ENCODE data around the gene ALK.
"Not testable (repeated sequence)": the region's sequence is repeated elsewhere in the genome, so short reads cannot be mapped to it uniquely, and the experiment has no call there.

Gene ALK

DNA sequence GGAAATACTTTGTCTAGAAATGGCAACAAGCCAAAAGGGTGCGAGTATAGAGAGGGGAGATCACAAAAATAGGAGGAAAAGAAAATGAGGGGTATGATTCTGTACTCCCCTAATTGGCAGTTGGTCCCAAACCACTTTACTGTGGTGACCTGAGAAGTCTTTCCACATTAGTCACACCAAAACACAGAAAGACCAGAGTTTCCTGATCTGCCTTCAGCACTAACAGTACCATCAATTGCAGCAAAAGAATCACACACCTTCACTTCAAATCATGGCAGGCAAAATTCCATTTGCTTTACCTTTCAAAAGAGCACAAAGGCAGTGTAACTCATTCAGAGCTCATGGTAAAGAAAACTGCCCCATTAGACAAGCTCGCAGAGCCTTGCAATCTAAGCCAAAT, 86.8 kb downstream of the ALK start:
- no peak for DNase-seq

GRCh38 chr2:29834036-29834540, 87.3 kb downstream of the ALK start:
- DNase-seq = no peak

DNA sequence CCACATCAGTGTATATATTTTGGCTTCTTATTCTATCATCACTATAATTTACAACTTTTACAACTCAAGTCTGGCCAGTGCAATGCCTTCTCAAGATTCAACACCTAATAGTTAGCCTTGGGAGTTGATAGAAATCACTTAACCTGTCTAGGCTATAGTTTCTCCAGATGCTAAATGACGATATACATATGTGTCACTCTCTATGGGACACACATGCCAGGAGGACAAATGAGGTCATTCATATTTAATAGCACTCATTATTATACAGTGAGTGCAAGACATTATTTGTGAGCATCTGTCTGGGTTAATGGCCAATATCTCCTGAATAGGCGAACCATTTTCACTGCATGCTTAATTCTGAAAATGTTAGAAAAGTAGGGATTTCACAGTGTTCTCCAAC, 89.8 kb downstream of the ALK start:
- no peak for DNase-seq

- DNase-seq = no peak
These were observed 91.5 kb downstream of the ALK start for GRCh38 chr2:29829841-29830240.

DNA sequence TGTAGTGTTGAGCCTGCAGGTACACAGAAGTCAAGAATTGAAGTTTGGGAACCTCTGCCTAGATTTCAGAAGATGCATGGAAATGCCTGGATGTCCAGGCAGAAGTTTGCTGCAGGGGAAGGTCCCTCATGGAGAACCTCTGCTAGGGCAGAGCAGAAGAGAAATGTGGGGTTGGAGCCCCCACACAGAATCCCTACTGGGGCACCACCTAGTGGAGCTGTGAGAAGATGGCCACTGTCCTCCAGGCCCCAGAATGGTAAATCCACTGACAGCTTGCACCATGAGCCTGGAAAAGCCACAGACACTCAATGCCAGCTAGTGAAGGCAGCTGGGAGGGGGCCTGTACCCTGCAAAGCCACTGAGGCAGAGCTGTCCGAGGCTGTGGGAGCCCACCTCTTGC, 97.2 kb downstream of the ALK start:
- DNase-seq = not testable (repeated sequence)

GRCh38 chr2:29821591-29821990, 99.8 kb downstream of the ALK start:
- DNase-seq = no peak

DNA sequence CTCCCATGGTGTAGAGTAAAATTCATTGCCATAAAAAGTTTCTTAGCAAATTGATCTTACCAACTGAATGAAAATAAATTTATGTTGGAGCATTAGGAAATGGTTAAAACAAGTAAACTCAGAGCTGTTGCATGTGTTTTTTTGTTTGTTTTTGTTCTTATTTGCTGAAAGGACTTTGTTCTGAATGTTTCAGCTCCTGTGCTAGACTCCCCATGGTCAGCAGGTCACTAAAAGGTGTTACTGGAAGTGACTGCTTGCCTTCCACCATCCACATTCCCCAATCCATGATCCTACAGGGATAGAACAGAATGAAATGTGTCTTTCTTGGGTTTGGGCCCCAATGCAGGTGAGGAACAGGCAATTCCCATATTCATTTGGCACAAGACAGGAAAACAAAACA, 101.8 kb downstream of the ALK start:
- DNase-seq = no peak

GRCh38 chr2:29817801-29818680, 103.3 kb downstream of the ALK start:
- no peak for DNase-seq

GRCh38 chr2:29817299-29817698, 104.1 kb downstream of the ALK start:
- DNase-seq = no peak

DNA sequence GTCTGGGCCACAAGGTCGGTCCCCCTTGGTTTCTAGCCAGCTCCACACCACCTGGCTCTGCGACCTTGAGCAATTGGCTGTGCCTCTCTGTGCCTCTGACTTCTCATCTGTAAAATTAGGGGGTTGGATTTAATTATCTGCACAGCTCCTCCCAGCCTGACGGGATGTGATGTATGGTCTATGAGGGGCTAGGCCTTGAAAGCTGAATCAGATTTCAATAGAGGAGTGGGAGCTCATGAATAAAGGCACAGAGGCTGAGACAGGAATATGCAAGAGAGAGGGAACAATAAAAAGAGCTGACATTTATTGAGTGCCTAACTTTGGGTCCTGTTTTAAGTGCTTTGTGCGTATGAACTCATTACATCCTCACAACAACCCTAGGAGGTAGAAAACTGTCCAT, 104.7 kb downstream of the ALK start:
- no peak for DNase-seq

DNA sequence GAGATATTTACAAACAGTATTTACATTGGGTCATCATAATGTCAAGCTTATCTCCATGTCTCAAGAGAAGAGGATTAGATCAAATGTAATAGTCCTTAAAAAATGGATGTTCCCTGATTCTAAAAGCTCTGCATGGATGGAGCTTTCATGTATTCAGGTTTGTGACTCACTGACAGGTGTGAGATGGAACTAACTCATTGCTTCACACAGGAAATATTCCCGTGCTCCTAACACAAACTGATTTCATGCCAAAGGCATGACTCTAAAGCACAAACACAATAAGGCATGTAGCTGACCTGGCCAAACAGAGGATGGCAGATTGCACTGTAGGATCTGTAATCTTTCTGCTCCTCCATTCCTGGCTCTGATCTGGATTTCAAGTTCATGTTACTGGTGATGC, 110.0 kb downstream of the ALK start:
- DNase-seq = no peak

DNA sequence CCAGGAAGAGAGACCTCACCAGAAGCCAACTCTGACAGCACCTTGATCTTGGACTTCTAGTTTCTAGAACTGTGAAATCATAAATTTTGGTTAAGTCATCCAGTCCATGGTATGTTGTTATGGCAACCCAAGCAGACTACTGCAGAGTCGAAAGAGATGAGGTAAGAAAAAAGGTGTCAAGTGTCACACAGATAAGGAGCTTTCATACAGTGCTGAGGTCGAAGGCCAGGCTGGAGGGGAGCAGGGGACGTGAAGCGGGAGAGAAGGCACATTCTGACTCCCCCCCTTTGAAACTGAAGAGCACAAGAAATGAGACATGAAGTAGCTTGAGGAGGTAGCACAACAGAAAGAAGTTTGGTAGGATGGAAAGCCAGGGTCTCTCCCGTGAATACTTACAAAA, 110.4 kb downstream of the ALK start:
- DNase-seq = no peak

DNA sequence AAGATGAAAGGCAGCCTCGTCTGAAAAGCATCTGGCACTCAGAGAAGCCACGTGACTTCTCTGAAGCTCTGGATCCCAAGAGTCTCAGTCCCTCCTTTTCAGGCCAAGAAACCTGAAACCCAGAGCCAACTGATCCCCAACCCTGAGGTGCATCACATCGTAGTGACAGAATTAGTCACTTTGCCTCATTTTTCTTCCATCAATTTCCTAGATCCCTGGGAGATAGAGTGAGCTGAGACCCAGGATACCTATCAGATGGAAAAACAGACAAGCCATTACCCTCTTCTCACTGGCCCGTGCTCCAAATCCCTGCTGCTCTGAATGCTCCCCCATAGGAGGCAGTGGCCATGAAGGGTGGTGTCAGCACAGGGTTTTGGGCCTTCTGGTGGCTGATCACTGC, 113.1 kb downstream of the ALK start:
- no peak for DNase-seq

- no peak for DNase-seq
These were observed 114.3 kb downstream of the ALK start for GRCh38 chr2:29807082-29807481.

- DNase-seq = no peak
These were observed 114.9 kb downstream of the ALK start for GRCh38 chr2:29806461-29806860.

- no peak for DNase-seq
These were observed 116.7 kb downstream of the ALK start for GRCh38 chr2:29804671-29805070.

GRCh38 chr2:29803537-29803936, 117.8 kb downstream of the ALK start:
- DNase-seq = no peak

GRCh38 chr2:29802986-29803385, 118.4 kb downstream of the ALK start:
- DNase-seq = no peak

DNA sequence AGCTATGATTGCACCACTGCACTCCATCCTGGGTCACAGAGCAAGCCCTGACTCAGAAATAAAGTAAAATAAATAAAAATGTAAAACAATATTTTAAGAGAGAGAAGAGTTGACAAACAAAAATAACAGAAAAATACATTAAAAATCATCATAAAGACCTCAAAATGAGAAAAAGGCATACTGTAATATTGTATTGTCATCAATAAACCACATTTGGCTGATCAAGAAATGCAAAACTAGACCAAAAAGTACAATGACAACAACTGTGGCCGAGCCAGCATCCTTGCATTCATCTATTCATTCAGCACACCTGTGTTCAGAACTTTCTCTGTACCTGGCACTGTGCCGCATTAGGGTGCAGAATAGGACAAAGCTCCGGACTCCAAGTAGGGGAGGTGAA, 121.8 kb downstream of the ALK start:
- DNase-seq = no peak

- no peak for DNase-seq
These were observed 123.5 kb downstream of the ALK start for GRCh38 chr2:29797916-29798315.

DNA sequence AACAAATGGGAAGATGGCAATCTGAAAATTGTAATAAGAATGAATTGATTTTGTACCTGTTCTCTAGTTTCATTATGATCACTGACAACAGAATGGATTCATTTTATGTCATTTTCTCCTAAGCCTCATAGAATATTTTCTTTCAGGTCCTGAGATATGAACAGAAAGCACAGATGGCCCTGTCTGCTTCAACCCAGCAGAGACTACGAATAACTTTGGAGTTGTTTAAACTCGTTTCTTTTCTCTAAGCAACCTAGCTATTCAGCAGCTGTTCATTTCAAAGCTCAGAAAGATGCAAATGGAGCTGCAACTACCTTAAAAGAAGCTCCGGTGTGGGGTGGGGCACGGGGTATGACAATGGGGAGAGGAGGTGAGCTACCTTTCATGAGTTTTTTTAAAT, 124.9 kb downstream of the ALK start:
- DNase-seq = no peak

DNA sequence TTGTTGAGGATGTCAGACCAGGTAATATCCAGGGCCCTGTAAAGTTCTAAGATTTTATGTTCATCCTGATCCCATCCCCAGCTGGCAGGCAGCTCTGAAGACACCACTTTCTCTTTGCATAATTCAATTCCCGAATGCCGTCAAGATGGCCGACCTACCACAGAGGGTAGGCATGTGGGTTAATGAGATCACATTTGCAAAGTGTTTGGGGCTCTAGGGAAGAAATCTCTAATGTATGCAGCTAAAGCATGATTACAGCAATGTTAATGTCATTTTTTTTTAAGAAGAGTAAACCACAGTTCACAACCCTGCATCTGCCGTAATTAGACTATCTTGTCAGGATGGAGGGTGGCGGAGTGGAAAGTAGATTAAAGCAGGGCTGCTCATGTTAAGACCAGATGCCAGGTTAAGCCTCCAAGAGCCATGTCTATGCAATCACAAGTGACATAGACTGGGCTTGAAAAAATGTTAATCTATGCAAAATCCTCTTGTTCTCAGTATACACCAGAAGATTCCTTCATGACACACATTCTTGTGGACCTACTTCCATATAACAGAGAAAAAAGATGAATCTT, 131.4 kb downstream of the ALK start:
- DNase-seq = no peak

DNA sequence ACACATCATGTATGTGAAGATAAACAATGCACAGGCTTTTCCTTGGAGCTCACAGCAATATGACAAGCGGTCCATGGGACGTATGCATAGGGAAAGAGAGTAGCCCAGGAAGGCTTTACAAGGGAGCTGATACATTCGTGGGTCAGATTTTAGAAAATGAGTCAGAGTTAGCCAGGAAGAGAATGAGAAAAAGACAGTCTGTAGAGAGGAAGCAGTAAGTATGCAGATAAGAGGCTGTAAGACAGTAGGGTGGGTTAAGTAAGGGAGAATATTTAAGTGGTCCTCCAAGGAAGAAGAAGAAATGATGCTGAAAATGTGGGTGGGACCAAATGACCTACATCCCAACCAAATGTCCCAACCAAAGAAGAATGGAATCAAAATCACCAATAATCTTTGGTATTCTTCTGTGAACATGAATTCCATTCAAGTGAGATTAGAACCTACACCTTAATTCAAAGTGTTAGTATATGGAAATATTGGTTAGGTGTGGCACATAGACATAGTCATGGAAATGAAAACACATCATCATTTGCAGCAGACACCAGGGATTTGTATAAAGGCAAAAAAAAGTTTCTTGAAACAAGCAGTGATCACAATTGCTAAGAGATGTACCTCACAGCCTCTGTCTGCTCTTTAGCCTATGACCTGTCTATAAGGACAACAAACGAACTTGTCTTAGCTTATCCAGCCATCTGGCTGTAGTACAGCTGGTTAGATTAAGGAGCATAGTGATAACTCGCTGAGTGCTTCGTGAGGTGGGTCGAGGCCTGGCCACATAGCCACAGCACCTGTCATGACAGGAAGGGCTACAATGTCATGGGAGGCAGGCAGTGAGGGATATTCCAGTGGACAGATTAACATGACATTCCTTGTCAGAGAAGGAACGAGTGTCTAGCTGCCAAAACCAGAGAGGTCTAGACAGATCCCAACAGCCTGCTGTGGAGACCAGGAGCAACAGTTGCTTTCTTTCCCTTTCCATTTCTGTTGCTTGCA, 133.6 kb downstream of the ALK start:
- no peak for DNase-seq
